HG03280 (cell line): Measurements from ENCODE around the gene SMOC1.
"Not testable (repeated sequence)": the region's sequence is repeated elsewhere in the genome, so short reads cannot be mapped to it uniquely, and the experiment has no call there.

Experiments used
- ATAC-seq: cut with Tn5 transposase; IDR thresholded peaks from one replicate; pipeline ENCODE4 v1.9.1; 2021; ENCODE audit warnings: mild to moderate bottlenecking, moderate library complexity; ENCODE audit not compliant: unreplicated experiment

The SMOC1 gene

GRCh38 chr14:69896080-69896479, 16.9 kb downstream of the SMOC1 start:
- no peak for ATAC-seq

DNA sequence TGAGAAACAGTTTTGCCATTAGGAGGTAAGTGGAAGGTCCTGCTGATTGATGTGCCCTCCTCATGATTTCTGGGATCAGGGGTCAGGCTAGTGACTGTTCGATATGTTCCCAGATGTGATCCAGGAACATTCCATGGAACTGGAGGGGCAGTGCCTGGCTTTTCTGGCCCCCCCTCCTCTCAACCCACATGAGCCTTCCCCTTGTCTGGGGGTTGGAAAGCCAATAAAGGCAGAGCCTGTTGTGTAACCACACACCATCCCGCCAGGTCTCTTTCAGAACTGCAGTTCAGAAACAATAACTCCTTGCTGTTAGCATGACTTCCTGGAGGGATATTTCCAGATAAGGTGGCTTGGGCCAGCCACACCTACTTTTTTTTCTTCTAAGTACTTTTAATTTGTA, 17.8 kb downstream of the SMOC1 start:
- ATAC-seq: no peak

GRCh38 chr14:69900603-69901002, 21.4 kb downstream of the SMOC1 start:
- ATAC-seq: no peak

GRCh38 chr14:69901113-69901951, 22.1 kb downstream of the SMOC1 start:
- no peak for ATAC-seq

DNA sequence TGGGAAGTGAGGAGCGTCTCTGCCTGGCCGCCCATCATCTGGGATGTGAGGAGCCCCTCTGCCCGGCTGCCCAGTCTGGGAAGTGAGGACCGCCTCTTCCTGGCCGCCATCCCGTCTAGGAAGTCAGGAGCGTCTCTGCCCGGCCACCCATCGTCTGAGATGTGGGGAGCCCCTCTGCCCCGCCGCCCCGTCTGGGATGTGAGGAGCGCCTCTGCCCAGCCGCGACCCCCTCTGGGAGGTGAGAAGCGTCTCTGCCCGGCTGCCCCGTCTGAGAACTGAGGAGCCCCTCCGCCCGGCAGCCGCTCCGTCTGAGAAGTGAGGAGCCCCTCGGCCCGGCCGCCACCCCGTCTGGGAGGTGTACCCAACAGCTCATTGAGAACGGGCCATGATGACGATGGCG, 23.8 kb downstream of the SMOC1 start:
- ATAC-seq: not testable (repeated sequence)

DNA sequence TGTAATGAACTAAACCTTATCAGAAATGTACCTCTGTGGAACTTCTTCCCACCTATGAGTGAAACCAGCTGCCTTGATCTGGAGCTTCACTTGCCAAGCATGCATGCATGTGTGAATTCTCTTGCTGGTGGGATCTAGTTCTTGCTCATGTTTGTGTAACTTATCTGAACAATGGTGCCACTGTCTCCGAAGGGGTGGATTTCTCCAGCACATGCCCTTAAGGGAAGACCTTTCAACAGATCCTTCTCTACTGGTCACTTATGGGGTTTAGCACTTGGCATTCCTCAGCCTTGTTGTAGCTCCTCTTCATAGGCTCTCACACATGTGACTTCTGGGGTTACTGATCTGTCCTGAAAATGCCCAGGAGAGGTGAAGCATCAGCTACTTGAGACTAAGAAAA, 25.0 kb downstream of the SMOC1 start:
- ATAC-seq: no peak

- no peak for ATAC-seq
Observed at GRCh38 chr14:69906201-69906600, 27.0 kb downstream of the SMOC1 start.

GRCh38 chr14:69909826-69910550, 30.8 kb downstream of the SMOC1 start:
- no peak for ATAC-seq

GRCh38 chr14:69910871-69911270, 31.7 kb downstream of the SMOC1 start:
- no peak for ATAC-seq

- ATAC-seq: no peak
Observed at GRCh38 chr14:69913686-69914085, 34.5 kb downstream of the SMOC1 start.

GRCh38 chr14:69916396-69916795, 37.2 kb downstream of the SMOC1 start:
- ATAC-seq: no peak

GRCh38 chr14:69917287-69917686, 38.1 kb downstream of the SMOC1 start:
- no peak for ATAC-seq

GRCh38 chr14:69919815-69920214, 40.6 kb downstream of the SMOC1 start:
- no peak for ATAC-seq

- ATAC-seq: no peak
Observed at GRCh38 chr14:69921052-69921451, 41.8 kb downstream of the SMOC1 start.

GRCh38 chr14:69922198-69922597, 43.0 kb downstream of the SMOC1 start:
- no peak for ATAC-seq

GRCh38 chr14:69924201-69924600, 45.0 kb downstream of the SMOC1 start:
- ATAC-seq: no peak

GRCh38 chr14:69928111-69928523, 48.9 kb downstream of the SMOC1 start:
- no peak for ATAC-seq

DNA sequence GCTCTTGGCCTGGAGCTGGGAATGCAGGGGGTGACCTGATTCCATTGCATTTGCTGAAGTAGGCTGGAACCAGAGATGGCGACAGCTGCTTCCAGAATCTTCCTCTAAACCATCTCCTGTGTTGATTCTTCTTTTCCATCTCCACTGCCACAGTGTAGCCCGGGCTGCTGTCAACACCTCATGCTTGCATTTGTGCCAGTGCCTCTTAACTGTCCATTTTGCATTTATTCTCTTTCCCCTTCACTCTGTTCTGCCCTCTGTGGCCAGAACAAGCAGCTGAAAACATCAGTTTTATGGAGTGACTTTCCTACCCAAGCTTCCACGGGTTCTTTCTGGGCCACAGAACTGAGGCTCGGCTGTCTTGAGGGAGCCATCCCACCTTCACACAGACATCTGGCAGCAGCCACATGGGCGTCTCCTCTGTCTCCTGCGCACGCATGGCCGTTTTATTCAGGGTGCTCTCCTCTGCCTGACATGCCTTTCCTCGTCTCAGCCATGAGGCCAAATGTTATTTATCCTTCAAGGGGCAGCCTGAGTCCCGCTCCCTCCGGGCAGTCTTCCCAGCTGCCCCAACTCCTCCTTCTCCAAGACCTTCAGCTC, 51.7 kb downstream of the SMOC1 start:
- no peak for ATAC-seq

- ATAC-seq: no peak
Observed at GRCh38 chr14:69931960-69932359, 52.7 kb downstream of the SMOC1 start.

DNA sequence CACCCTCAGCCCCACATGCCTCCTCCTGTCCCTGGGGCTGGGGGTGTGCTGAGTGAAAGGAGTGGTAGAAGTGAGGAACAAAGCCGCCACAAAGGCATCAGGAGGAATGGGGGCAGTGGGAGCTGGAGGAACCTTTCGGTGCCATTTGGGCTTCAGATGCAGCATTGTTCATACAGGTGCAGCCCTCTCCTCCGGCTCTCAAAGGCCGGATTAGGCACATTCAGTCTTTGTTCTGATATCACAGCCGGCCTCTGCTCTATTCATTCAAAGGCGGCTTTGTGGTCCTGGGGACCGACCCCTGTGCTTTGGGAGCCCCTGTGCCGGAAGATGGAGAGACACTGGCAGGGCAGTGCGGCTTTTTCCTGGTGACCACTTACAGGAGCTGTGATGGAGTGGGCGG, 53.2 kb downstream of the SMOC1 start:
- ATAC-seq: no peak

- ATAC-seq: no peak
Observed at GRCh38 chr14:69933623-69934275, 54.5 kb downstream of the SMOC1 start.
